ENCODE results near the gene IWS1. TPM values are rescaled to one million over a fixed set of nuclear protein-coding genes. Genes with fewer than 3 reads are reported as not detected.
"Not testable (repeated sequence)": the region's sequence is repeated elsewhere in the genome, so short reads cannot be mapped to it uniquely, and the experiment has no call there.

Gene IWS1
- 10 to 100 TPM; 33.3 to 43.8 TPM for total RNA-seq

DNA sequence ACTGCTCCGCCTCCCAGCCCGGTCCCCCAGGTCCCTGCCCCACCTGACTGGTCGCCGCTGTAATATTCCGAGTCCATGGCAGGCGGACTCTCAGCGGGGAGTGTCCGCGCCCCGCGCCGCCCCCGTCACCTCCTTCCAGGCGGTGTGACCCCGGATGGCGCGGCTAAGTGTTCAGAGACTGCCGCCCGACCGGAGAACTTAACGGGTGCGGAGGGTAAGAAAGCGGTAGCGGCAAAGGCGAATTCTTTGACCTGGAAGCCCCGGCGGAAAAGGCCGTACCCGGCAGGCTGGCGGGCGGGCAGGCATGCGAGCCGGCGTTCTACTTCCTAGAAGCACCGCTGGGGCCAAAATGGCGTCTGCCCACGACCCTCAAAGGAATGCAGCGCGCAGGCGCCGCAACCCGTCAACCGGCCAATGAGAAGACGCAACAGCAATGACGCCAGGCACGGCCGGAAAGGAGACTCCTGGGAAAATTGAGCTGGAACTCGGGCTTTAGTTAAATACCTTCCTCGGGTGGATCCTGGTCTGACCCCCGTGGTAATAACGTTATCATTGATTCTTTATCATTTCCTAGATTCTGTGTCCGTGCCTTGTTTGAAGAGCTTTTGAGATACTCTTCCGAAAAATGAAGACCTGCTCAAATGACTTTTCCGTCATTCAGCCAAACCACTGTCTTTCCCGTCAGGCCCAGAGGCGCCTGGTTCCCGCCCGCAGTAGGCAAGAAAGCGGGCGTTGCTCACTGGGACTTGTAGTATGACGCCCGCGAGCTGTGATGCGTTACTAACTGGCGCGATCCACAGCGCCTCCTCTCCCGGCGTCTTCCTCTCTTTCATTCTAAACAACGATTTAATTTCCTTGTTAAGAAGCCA, at the start of gene IWS1:
IWS1 (minus strand) TSS at position 358 of the 869 bp plus-strand sequence; CDS start at position 77, 281 bp downstream.
- peak within 1 kb of the TSS; percentile 99 for H3K27ac Mint-ChIP-seq
- H3K9me3 Mint-ChIP-seq: no peaks in the 10 kb centered on the region
- H3K27me3 Mint-ChIP-seq: no peaks in the 10 kb centered on the region
- H3K4me3 Mint-ChIP-seq: peak within 1 kb of the TSS; percentile 94
- ATAC-seq (replicated peaks): peak; percentile 91
- peaks cover 41% of the 10 kb centered on the region for H3K36me3 Mint-ChIP-seq (ENCODE audit: low read depth)
- peaks cover 20% of the 10 kb centered on the region for H3K4me1 Mint-ChIP-seq

DNA sequence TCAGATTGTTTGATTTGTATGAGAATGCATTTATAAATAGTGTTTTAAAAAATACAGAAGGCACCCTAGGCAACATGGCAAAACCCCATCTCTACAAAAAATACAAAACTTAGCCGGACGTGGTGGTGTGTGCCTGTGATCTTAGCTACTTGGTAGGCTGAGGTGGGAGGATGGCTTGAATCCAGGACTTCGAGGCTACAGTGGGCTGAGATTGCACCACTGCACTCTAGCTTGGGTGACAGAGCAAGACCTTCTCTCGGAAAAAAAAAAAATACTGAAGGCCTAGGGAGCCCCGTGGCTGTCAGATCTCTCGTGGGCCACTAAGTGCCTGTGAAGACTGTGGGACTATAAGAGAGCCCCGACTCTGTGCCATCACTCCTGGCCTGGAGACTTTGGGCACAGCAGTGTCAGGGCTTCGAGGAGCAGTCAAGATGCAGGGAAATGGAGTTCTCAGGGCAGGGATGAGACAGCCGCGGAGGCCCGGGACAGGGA, 49.7 kb upstream of the IWS1 start:
- Mint-ChIP-seq H3K4me3 (no peak overlapping the region), H3K27me3 (peaks cover 13% of the 10 kb centered on the region)

DNA sequence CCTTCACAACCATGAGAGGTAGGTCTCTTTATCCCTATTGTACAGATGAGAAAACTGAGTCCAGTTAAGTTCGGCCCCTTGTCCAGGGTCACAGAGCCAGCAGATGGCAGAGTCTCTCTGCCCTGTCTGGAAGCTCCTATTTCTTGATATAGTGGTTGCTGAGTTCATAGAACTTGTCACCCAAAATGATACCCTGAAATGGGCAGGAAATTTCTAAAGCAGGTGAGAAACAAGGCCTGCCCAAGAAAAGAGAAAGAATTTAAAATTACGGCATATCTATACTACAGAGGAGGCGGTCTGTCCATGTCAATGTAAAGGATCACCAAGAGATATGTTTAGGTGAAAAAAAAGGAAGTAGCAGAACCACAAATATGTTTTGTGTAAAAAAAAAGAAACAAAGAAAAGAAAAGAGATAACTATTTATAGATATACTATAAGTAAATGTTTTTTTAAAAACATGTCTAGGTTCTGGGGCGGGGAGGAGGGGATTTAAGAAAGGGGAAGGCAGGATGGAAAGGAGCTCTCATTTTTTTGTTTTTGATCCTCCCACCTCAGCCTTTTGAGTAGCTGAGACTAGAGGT, 49.0 kb upstream of the IWS1 start:
- no peak overlapping the region for H3K4me3 Mint-ChIP-seq
- no peaks in the 10 kb centered on the region for H3K4me1 Mint-ChIP-seq
- no peaks in the 10 kb centered on the region for H3K9me3 Mint-ChIP-seq
- no peaks in the 10 kb centered on the region for H3K36me3 Mint-ChIP-seq (ENCODE audit: low read depth)
- no peak for ATAC-seq (replicated peaks)
- H3K27me3 Mint-ChIP-seq: peaks cover 18% of the 10 kb centered on the region
- peak overlapping the region; percentile 12 for H3K27ac Mint-ChIP-seq

More for the DNA sequence above, 49.7 kb upstream of the IWS1 start:
- ATAC-seq (replicated peaks): no peak
- Mint-ChIP-seq H3K9me3 (no peaks in the 10 kb centered on the region), H3K27ac (no peak overlapping the region), H3K4me1 (no peaks in the 10 kb centered on the region), H3K36me3 (ENCODE audit: low read depth) (no peaks in the 10 kb centered on the region)

DNA sequence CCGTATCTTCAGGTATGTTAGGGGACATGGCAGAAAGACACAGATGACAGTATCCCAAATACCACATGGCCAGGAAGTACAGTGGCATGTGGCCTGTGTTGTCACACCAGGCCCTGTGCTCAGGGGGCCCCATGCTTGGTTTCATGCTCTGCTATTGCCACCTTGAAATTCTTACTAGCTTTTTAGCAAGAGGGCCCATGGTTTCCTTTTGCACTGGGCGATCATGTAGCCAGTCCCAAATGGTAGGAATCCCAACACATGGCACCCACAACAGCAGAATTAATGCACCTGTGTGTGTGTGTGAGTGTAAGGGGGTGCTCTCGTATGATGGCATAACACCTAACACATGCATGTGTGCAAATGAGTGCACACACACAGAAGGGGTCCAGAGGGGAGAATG, 48.4 kb upstream of the IWS1 start:
- Mint-ChIP-seq H3K27ac (no peak overlapping the region), H3K4me1 (no peaks in the 10 kb centered on the region), H3K36me3 (ENCODE audit: low read depth) (no peaks in the 10 kb centered on the region), H3K9me3 (no peaks in the 10 kb centered on the region), H3K27me3 (peaks cover 18% of the 10 kb centered on the region), H3K4me3 (no peak overlapping the region)
- ATAC-seq (replicated peaks): no peak

DNA sequence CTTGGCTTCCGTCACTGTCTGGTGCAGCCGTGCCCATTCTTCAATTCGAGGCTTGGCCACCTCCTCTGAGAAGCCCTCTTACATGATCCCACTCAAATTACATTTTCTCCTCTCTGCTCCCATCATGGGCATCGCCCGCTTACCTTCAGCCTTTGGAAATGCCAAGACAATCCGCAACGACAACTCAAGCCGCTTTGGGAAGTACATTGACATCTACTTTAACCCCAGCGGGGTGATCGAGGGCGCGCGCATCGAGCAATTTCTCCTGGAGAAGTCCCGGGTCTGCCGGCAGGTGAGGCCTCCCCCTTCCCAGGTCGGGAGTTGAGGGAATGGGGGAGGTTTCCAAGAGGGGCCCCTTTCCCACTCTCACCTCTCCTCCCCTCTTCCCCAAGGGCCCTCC, 47.5 kb upstream of the IWS1 start:
- H3K4me1 Mint-ChIP-seq: no peaks in the 10 kb centered on the region
- no peak overlapping the region for H3K27ac Mint-ChIP-seq
- no peak for ATAC-seq (replicated peaks)
- no peaks in the 10 kb centered on the region for H3K36me3 Mint-ChIP-seq (ENCODE audit: low read depth)
- H3K9me3 Mint-ChIP-seq: no peaks in the 10 kb centered on the region
- H3K27me3 Mint-ChIP-seq: peaks cover 17% of the 10 kb centered on the region
- no peak overlapping the region for H3K4me3 Mint-ChIP-seq

DNA sequence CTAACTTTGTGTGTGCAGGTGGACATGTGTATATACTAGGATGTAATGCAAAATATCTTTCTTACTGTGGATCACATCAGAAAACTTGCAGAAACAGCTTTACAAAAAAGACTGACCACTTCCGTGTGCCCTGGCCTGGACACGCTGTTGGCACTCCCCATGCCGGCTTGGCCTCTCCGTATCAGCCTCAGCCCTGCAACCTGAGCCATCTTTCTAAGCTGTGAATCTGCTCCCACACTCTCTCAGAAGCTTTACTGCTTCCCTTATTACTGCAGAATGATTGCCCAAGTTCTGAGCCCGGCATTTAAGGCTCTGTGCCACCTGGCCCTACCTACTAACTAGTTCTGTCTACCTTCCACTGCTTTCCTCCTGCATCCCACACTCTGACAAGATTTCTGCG, 47.0 kb upstream of the IWS1 start:
- Mint-ChIP-seq H3K27me3 (peaks cover 17% of the 10 kb centered on the region), H3K4me1 (no peaks in the 10 kb centered on the region), H3K9me3 (no peaks in the 10 kb centered on the region), H3K36me3 (ENCODE audit: low read depth) (no peaks in the 10 kb centered on the region), H3K4me3 (no peak overlapping the region), H3K27ac (no peak overlapping the region)
- ATAC-seq (replicated peaks): no peak

DNA sequence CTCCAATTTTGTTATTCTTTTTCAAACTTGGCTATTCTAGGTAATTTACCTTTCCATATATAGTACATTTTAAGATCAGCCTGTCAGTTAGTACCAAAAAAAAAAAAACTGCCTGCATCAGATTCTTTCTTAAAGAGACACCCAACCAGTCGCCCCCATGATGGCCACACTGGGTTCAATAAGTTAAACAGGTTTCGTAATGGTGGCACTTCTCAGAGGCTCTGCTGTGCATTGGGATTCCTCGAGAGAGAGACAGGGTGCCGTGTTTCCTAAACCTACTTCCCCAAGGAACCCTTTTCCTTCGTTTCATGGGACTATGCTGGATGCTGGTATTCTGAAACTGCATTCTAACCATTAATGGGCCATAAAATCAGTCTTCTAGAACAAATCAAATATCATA, 46.6 kb upstream of the IWS1 start:
- Mint-ChIP-seq H3K9me3 (no peaks in the 10 kb centered on the region), H3K4me1 (no peaks in the 10 kb centered on the region), H3K27ac (no peak overlapping the region), H3K27me3 (peaks cover 15% of the 10 kb centered on the region), H3K4me3 (no peak overlapping the region), H3K36me3 (ENCODE audit: low read depth) (no peaks in the 10 kb centered on the region)
- no peak for ATAC-seq (replicated peaks)

DNA sequence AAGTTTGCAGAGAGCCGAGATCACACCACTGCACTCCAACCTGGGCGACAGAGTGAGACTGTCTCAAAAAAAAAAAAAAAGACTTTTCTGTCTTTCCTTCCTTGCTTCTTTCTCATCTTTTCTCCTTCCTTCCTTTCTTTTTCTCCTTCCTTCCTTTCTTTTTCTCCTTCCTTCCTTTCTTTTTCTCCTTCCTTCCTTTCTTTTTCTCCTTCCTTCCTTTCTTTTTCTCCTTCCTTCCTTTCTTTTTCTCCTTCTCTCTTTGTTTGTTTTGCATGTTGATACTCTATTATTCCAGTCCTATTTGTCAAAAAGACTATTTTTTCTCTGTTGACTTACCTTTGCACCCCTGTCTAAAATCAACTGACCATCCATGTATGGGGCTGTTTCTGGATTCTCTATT, 46.1 kb upstream of the IWS1 start:
- H3K27me3 Mint-ChIP-seq: peaks cover 14% of the 10 kb centered on the region

DNA sequence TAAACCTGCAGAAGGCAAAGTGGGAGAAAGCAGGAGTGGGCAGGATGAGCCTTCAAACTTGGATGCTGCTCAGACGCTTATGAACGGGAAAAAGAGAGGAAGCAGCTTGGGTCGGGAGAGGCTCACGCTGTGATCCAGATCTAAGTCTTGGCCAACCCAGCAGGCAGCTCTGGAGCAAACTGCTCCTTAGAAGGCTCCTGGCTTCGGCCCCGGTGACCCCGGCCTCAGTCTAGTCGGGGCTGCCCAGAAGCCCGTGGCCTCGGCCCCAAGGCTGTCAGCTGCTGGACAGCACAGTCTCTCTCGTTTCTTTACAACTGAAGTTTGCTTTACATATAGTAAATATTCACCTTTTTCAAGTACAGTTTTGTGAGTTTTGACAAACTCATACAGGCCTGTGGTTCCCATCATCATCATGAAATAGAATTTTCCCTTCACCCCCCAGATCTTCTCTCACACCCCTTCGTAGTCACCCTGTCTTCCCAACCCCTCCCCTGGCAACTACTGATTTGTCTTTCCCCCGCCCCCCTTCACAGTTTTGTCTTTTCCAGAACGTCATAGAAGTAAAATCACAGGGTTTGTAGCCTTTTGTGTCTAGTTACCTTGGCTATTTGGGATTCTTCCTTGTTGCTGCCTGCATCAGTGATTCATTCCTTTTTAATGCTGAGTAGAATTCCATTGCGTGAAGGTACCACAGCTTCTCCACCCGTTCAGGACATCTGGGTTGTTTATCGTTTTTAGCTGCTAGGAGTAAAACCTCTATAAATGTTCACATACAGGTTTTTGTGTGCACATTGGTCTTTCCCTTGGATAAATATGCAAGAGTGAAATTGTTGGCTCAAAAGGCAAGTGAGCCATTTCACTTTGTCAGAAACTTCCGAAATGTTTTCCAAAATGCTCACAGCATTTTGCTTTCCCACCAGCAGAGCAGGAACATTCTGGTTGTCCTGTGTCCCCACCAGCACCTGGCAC, 44.3 kb upstream of the IWS1 start:
- Mint-ChIP-seq H3K27ac (no peak overlapping the region), H3K4me3 (no peak overlapping the region)
- ATAC-seq (replicated peaks): no peak

More for the DNA sequence above, 46.1 kb upstream of the IWS1 start:
- H3K36me3 Mint-ChIP-seq (ENCODE audit: low read depth); H3K9me3 Mint-ChIP-seq; ATAC-seq (replicated peaks); H3K4me1 Mint-ChIP-seq; H3K4me3 Mint-ChIP-seq; H3K27ac Mint-ChIP-seq: not testable (repeated sequence)

DNA sequence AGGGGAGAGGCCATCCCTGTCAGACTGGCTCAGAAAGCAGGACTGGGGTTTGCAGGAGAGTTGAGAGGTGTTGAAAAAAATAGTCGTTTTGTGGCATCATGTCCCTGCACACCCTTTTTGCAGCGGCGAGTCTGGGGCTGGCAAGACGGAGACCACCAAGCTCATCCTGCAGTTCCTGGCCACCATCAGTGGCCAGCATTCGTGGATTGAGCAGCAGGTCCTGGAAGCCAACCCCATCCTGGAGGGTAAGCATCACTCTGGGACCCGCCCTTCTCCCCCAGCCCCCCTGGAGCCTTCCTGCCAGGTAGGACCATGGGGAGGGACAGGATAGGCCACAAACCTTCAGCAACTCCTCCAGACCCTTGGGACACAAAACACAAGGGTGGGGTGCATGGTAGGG, 43.4 kb upstream of the IWS1 start:
- no peak overlapping the region for H3K4me3 Mint-ChIP-seq
- no peak for ATAC-seq (replicated peaks)
- peaks cover 22% of the 10 kb centered on the region for H3K27me3 Mint-ChIP-seq
- H3K36me3 Mint-ChIP-seq (ENCODE audit: low read depth): no peaks in the 10 kb centered on the region
- H3K9me3 Mint-ChIP-seq: no peaks in the 10 kb centered on the region
- no peak overlapping the region for H3K27ac Mint-ChIP-seq
- H3K4me1 Mint-ChIP-seq: no peaks in the 10 kb centered on the region

More for the DNA sequence above, 44.3 kb upstream of the IWS1 start:
- H3K4me1 Mint-ChIP-seq: no peaks in the 10 kb centered on the region
- H3K27me3 Mint-ChIP-seq: peaks cover 22% of the 10 kb centered on the region
- no peaks in the 10 kb centered on the region for H3K9me3 Mint-ChIP-seq
- H3K36me3 Mint-ChIP-seq (ENCODE audit: low read depth): no peaks in the 10 kb centered on the region

DNA sequence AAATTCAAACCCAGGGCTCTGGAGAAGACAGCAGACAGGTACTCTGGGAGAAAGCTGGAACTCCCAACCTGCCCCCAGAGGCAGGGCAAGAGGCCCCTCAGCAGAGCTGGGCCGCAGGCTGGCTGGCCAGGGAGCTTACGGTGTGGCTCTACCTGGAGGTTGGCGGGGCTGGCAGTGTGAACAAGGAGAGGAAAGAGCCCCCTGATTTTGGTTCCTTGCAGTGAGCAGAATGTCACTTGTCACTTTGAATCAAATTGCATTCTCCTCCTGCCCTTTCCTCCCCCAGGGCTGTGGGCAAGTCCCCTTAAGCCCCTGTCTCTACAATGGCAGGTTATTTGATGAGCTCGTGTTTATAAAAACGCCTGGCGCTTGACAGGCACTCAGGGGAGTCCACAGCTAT, 41.8 kb upstream of the IWS1 start:
- Mint-ChIP-seq H3K27ac (no peak overlapping the region), H3K4me1 (peaks cover 6% of the 10 kb centered on the region), H3K4me3 (no peak overlapping the region), H3K9me3 (no peaks in the 10 kb centered on the region), H3K27me3 (peaks cover 30% of the 10 kb centered on the region), H3K36me3 (ENCODE audit: low read depth) (no peaks in the 10 kb centered on the region)
- no peak for ATAC-seq (replicated peaks)

DNA sequence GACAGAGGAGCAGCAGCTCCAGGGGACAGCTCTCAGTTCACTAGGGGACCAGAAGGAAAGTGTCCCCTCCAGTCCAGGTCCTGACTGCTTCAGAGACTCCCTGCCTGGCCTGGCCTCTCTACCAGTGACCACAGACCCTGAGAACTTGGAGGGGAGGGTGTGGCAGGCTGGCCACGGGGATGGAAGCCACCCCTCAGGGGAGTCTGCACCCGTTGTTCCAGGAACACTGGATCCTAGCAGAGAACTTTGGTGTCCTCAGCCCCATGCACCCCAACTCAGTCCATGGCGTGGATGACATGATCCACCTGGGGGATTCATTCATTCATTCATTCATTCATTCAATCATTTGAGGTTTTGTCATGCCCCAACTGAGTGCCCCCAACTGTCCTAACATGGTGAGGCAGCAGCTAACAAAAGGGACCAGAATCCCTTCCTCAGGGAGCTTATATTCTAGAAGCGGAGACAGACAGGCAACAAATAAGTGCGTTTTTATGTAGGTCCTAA, 41.1 kb upstream of the IWS1 start:
- no peaks in the 10 kb centered on the region for H3K9me3 Mint-ChIP-seq
- no peak overlapping the region for H3K4me3 Mint-ChIP-seq
- ATAC-seq (replicated peaks): no peak
- H3K27ac Mint-ChIP-seq: no peak overlapping the region
- peaks cover 31% of the 10 kb centered on the region for H3K27me3 Mint-ChIP-seq
- H3K4me1 Mint-ChIP-seq: peaks cover 6% of the 10 kb centered on the region
- H3K36me3 Mint-ChIP-seq (ENCODE audit: low read depth): no peaks in the 10 kb centered on the region

DNA sequence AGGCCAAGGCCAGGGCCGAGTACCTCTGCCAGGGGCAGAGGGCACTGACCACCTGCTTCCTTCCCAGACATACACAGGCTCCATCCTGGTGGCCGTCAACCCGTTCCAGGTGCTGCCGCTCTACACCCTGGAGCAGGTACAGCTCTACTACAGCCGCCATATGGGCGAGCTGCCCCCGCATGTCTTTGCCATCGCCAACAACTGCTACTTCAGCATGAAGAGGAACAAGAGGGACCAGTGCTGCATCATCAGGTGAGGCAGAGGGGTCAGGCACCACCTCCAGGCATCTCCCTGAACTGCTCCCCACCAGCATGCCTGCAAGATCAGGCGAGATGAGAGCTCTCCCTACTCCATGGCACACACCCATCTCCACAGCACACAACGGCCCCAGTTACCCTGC, 40.3 kb upstream of the IWS1 start:
- no peaks in the 10 kb centered on the region for H3K36me3 Mint-ChIP-seq (ENCODE audit: low read depth)
- no peak for ATAC-seq (replicated peaks)
- H3K27ac Mint-ChIP-seq: no peak overlapping the region
- no peak overlapping the region for H3K4me3 Mint-ChIP-seq
- peaks cover 6% of the 10 kb centered on the region for H3K4me1 Mint-ChIP-seq
- H3K9me3 Mint-ChIP-seq: no peaks in the 10 kb centered on the region
- H3K27me3 Mint-ChIP-seq: peaks cover 31% of the 10 kb centered on the region

DNA sequence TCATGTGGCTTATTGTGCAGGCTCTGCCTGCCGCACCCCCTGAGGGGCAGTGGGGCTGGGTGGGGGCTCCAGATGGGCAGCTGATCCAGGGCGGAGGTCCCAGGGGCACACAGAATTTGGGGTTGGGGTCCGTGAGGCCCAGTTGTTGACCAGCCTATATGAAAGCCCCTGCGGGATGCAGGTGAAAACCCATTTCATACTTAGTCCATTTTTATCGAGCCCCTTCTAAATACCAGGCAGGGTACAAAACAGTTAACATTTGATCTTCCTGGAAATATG, 39.8 kb upstream of the IWS1 start:
- Mint-ChIP-seq H3K27me3 (peaks cover 34% of the 10 kb centered on the region), H3K9me3 (no peaks in the 10 kb centered on the region), H3K4me1 (peaks cover 6% of the 10 kb centered on the region), H3K36me3 (ENCODE audit: low read depth) (no peaks in the 10 kb centered on the region), H3K4me3 (no peak overlapping the region), H3K27ac (no peak overlapping the region)
- ATAC-seq (replicated peaks): no peak
